Measurements from ENCODE around the gene ROR1. TPM values are rescaled to one million over a fixed set of nuclear protein-coding genes. Genes with fewer than 3 reads are reported as not detected.

Gene ROR1
- total and polyA plus RNA-seq, 2 donors (not counting 1 experiment from before 2014, with no cell fraction given) = 0.46 to 16.0 TPM

DNA sequence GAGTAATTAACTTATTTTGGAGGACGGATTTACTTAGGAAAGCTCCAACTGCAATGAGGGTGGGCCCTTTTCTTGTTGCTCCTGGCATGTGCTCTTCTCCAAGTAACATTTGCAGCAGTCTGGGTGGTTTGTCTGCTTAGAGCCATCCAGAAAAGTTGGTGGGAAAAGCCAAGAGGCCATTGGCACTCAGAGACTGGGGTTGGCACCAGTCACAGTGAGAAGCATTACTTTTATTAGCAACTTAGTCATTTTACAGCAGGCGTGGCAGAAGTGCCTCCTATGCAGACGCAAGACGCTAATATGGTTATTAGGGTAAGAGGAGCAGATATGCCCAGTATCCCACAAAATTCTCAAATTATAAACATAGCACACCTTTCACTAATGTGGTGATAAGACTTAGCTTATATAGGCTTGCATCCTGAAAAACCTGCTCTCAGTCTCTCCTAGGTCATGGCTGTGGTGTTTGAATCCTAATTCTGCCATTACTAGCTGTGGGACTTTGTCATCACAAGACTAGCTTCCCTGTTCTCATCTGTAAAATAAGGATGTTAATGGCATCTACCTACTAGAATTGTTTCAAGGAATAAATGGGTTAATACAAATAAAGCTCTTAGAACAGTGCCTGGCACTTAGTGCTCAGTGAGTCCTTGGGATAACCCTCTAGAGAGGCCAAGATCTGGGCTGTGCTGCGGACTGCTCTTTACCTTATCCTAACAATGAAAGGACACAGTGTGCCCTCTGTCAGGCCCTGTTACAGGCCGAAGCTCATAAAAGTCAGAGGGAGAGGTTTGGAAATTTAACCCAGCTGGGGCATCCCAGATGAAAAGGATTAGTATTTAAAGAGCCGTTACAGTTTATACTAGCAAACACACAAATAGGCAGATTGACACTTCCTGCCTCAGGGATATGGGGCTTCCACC lies 154.6 kb downstream of the ROR1 start:
- no peaks in the 10 kb centered on the region for H3K9me3 Mint-ChIP-seq (ENCODE audit: insufficient read depth)
- H3K27ac Mint-ChIP-seq = no peak overlapping the region
- ChIA-PET CTCF (interaction anchor here (1.0 to 2.5 kb wide), 4 partner anchors 8 to 312 kb away, joined by 3 to 13 read pairs (median 3); no protein-coding TSS in a partner anchor), POLR2A (no interaction called here)
- ATAC-seq (ENCODE audit: low read depth) (no peak), DNase-seq (no peak)
- H3K27me3 ChIP-seq (replicated peaks in 1 of 4; ENCODE audit: control extremely low read depth in 1 of 4, control insufficient read depth in 3 of 4, insufficient read depth in 4 of 4, low read length in 3 of 4) = no peaks in the 10 kb centered on the region
- H3K4me2 ChIP-seq (replicated peaks; ENCODE audit: low read depth, low read length, poor library complexity, severe bottlenecking) = no peak overlapping the region
- H3K9ac ChIP-seq (ENCODE audit: low read length) = no peak overlapping the region
- H3K4me1 ChIP-seq (ENCODE audit: control insufficient read depth in 2 of 2, insufficient read depth in 2 of 2, low read length in 2 of 2) = no peaks in the 10 kb centered on the region
- no peaks in the 10 kb centered on the region for H3K27me3 Mint-ChIP-seq
- H3K79me2 ChIP-seq (ENCODE audit: control insufficient read depth, insufficient read depth, low read length) = no peaks in the 10 kb centered on the region
- H3K4me3 ChIP-seq (ENCODE audit: control extremely low read depth in 1 of 5, extremely low read depth in 1 of 5, insufficient read depth in 1 of 5, low read depth in 2 of 5, low read length in 4 of 5) = no peak overlapping the region
- 90% methylated on average over 2 of the region's 7 CpGs for WGBS (ENCODE audit: insufficient coverage)
- H3K4me1 Mint-ChIP-seq = no peaks in the 10 kb centered on the region
- no peak overlapping the region for H3K27ac ChIP-seq (ENCODE audit: low read length in 2 of 2)
- H2AFZ ChIP-seq (ENCODE audit: insufficient read depth, low read depth, low read length, poor library complexity, severe bottlenecking) = no peak overlapping the region
- TF ChIP-seq EZH2 (IDR thresholded peaks at IDR 0.05; ENCODE audit: borderline replicate concordance, insufficient read depth, low read depth, low read length, poor library complexity, severe bottlenecking) = no peak
- no peak for TF ChIP-seq CTCF (IDR thresholded peaks at IDR 0.05)
- H3K4me3 Mint-ChIP-seq = no peak overlapping the region
- intact Hi-C loops (cut with micrococcal nuclease) = no loop called here
- H3K9me3 ChIP-seq (ENCODE audit: control extremely low read depth in 1 of 3, control insufficient read depth in 2 of 3, insufficient read depth in 1 of 3, low read length in 2 of 3) = no peaks in the 10 kb centered on the region
- no peaks in the 10 kb centered on the region for H3K36me3 ChIP-seq (replicated peaks in 1 of 2; ENCODE audit: control extremely low read depth in 1 of 2, control insufficient read depth in 1 of 2, extremely low read depth in 1 of 2, insufficient read depth in 2 of 2, low read length in 1 of 2)
- H4K20me1 ChIP-seq (ENCODE audit: control insufficient read depth, insufficient read depth, low read length, poor library complexity, severe bottlenecking) = no peaks in the 10 kb centered on the region

- H3K27me3 Mint-ChIP-seq = no peaks in the 10 kb centered on the region
- Histone ChIP-seq H3K4me3 (ENCODE audit: control extremely low read depth in 1 of 5, extremely low read depth in 1 of 5, insufficient read depth in 1 of 5, low read depth in 2 of 5, low read length in 4 of 5) (no peak overlapping the region), H3K4me2 (replicated peaks; ENCODE audit: low read depth, low read length, poor library complexity, severe bottlenecking) (no peak overlapping the region), H3K9ac (ENCODE audit: low read length) (no peak overlapping the region), H3K79me2 (ENCODE audit: control insufficient read depth, insufficient read depth, low read length) (no peaks in the 10 kb centered on the region), H3K9me3 (ENCODE audit: control extremely low read depth in 1 of 3, control insufficient read depth in 2 of 3, insufficient read depth in 1 of 3, low read length in 2 of 3) (no peaks in the 10 kb centered on the region), H3K27ac (ENCODE audit: low read length in 2 of 2) (no peak overlapping the region), H3K36me3 (replicated peaks in 1 of 2; ENCODE audit: control extremely low read depth in 1 of 2, control insufficient read depth in 1 of 2, extremely low read depth in 1 of 2, insufficient read depth in 2 of 2, low read length in 1 of 2) (no peaks in the 10 kb centered on the region), H4K20me1 (ENCODE audit: control insufficient read depth, insufficient read depth, low read length, poor library complexity, severe bottlenecking) (no peaks in the 10 kb centered on the region), H3K27me3 (replicated peaks in 1 of 4; ENCODE audit: control extremely low read depth in 1 of 4, control insufficient read depth in 3 of 4, insufficient read depth in 4 of 4, low read length in 3 of 4) (no peaks in the 10 kb centered on the region), H2AFZ (ENCODE audit: insufficient read depth, low read depth, low read length, poor library complexity, severe bottlenecking) (no peak overlapping the region), H3K4me1 (ENCODE audit: control insufficient read depth in 2 of 2, insufficient read depth in 2 of 2, low read length in 2 of 2) (no peaks in the 10 kb centered on the region)
- no peak overlapping the region for H3K4me3 Mint-ChIP-seq
- no peak for TF ChIP-seq CTCF (IDR thresholded peaks at IDR 0.05)
- TF ChIP-seq EZH2 (IDR thresholded peaks at IDR 0.05; ENCODE audit: borderline replicate concordance, insufficient read depth, low read depth, low read length, poor library complexity, severe bottlenecking) = no peak
- CTCF ChIA-PET = interaction anchor here (1.0 to 2.5 kb wide), 4 partner anchors 9 to 312 kb away, joined by 3 to 13 read pairs (median 3); no protein-coding TSS in a partner anchor
- 80% methylated on average over 1 of the region's 3 CpGs for WGBS (ENCODE audit: insufficient coverage)
- H3K4me1 Mint-ChIP-seq = no peaks in the 10 kb centered on the region
- ATAC-seq (ENCODE audit: low read depth) (no peak), DNase-seq (no peak)
- intact Hi-C loops (cut with micrococcal nuclease) = no loop called here
- no peaks in the 10 kb centered on the region for H3K9me3 Mint-ChIP-seq (ENCODE audit: insufficient read depth)
- POLR2A ChIA-PET = no interaction called here
- H3K27ac Mint-ChIP-seq = no peak overlapping the region
These were observed 155.3 kb downstream of the ROR1 start for GRCh38 chr1:63929106-63929478.
